DMS53 treated with DMSO at 0.1 percent for 48 hours (cell line): Measurements from ENCODE around the gene IQCM.

ENCODE experiments used
- DNase-seq: peaks from one replicate; lab custom pipeline; 2025; ENCODE audit not compliant: unreplicated experiment; lab: John Stamatoyannopoulos, UW

Gene IQCM

DNA sequence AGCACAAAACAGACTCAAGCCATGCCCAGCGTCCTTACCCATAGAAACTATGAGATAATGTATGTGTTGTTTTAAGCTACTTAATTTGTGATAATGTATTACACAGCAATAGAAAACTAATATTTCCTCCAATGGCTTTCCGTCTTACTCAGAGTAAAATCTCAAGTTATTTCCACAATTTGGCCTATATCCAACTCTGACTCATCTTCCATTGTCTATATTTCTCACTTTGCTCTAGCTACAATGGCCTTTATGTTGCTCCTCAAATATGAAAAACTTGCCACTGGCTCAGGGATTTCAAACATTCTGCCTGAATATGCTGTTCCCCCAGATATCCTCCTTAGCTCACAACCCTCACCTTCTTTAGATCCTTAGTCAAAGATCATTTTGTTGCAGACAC, 31.6 kb downstream of the IQCM start:
- DNase-seq: no peak

DNA sequence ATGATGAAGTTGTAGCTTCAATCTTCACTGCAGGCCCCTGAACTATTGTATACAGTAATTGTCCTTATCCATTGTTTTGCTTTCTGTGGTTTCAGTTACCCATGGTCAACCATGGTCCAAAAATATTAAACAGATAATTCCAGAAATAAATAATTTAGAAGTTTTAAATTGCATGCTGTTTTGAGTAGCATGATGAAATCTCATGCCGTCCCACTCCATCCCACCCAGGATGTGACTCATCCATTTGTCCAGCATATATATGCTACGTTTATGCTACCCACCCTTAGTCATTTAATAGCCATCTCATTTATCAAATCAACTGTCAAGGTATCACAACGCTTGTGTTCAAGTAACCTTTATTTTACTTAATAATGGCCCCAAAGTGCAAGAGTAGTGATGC, 34.5 kb downstream of the IQCM start:
- DNase-seq: no peak

DNA sequence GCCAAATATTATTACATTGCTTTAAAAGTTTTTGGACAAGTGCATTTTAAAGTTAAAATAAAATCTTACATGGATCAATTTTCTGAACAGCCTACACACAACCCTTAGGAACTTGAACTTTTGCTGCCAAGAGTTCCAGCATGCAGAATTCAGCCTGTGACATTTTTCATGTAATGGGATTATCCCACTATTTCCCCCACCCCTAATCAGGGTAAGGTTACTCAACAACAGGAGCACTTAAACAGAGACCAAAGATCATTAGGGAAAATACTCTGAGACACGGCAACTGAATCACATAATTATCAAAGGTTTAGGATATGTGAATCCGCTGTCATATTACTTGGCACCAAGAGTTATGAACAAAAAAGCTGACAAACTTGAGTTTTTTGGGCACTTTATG, 47.2 kb downstream of the IQCM start:
- DNase-seq: no peak

DNA sequence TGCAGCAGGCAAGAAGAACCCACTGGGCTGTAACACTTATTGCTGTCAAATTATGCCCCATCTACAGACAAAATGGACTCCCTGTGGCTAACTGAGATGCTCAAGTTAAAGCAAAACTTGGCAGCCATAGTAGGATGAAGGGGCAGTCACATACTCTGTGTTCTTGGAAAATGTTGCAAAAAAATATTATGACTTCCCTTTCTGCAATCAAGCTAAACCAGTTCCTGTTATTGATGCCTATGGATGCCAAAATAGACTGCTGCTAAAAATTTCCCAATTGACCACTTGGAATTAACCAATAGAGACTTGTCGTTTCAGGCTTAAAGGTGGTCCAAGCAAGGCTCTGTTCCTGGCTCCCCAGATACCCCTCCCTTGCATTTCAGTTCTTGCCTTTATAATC, 49.5 kb downstream of the IQCM start:
- DNase-seq: no peak

DNA sequence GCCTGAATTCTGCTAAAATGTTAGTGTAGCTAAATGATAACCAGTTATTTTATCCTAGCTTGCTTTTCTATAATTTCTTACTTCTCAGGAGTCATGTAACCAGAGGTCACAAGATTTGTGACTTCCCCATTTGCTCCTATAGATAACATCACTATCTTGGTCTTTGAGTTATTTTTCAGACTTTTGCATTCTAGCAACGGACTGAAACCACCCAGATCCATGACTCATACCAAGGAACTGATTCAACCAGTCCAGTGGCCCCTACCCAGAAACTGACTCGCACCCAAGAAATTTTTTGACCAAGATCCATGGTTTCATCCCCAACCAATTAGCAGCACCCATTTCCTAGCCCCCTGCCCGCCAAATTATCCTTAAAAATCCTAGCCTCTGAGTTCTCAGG, 50.0 kb downstream of the IQCM start:
- no peak for DNase-seq

DNA sequence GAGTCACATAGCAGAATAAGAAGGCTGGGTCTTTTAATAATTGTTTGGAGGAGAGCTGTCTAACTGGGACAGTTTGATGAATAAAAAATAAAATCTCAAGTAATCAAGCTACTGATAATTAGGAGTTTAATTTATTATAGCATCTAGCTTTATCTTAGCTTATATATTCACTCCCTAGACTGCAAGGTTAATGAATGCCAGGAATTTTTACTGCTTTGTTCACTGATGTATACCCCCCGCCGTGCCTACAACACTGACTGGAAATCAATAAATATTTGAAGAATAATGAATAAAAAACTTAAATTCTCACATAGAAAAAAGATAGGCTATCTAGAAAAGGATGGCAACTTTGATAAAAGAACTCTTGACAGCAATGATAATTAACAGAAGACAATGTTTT, 59.7 kb downstream of the IQCM start:
- no peak for DNase-seq

DNA sequence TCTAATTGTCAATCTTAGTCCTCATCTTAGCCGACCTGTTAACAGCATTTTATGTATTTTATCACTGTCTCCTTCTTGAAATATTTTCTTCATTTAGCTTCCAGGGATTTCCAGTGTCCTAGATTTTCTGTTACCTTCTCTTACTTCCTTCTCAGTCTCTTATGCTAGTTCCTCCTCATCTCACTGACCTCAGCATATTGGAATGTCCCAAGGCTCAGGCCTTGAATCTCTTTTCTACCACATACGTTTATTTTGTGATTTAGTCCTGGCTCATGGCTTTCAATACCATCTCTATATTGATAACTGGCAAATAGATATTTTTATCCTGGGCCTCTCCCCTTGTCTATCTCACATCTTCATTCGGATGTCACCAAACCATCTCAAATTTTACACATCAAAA, 61.1 kb downstream of the IQCM start:
- no peak for DNase-seq

DNA sequence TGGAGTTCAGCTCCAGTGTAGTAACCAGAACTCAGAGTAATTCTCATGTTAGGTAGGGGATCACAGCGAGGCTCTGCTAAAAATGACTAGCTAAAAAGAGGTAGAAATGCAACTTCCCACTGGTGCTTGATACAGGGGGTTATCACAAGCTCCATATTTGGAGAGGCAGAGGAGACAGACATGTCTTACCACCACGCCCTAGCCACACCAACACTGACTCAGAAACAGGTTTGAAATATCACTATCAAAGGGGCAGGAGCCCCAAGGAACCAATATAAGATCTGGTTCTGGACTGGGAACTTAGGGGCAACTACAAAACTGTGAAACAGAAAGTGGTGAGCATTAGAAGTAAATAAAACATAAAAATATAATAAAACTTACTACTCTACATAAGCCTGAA, 62.9 kb downstream of the IQCM start:
- no peak for DNase-seq

DNA sequence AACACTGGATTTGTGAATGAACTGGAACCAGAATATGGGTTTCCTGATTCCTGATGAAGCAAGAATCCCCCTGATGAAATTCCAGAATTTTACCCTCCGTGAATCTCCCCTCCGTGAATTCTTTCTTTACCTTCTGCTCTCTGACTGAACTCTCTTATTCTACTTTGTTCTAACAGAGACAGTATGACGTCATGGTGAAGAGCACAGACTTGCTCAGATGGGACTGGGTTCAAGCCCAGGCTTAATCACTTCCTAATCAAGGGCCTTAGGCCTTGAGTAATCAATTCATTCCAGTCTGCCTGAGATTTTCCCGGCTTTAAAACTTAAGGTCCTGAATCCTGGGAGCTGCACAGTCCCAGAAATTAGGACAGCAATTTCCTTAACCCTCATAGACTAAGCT, 64.5 kb downstream of the IQCM start:
- DNase-seq: no peak

DNA sequence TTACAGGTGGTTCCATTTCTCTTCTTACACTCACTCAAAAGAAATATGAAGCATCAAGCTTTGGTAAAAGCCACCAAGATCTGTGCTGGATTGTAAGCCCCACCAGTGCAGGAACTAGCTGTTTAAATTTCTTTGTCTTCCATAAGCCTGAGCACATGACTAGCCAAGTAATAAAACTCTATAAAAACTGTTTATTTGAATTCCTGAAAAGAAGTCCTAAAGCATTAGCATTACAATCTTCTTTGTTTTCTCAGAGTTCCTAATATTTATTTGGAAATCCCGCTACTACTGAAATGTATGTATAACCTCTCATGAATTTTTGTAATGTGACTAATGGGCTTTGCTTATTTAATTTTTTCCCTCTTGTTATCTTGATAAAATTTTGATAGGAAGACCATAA, 65.9 kb downstream of the IQCM start:
- DNase-seq: no peak

DNA sequence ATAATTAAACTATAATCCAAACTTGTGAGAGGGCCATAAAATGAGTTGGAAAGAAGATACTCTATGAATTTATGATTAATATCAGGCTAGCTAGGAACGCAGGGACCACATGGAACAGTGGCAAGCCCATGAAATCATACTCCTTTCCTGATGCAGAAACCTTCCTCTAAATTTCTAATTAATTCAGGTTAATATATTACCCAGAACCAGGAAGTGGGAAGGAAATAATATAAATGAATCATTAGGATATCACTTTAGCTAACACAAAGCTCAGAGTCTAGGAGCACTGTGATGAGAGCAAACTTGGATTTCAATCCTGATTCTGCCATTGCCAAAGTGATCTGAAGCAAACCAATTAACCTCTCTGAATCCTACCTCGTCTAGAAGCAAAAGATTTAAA, 68.0 kb downstream of the IQCM start:
- DNase-seq: no peak

DNA sequence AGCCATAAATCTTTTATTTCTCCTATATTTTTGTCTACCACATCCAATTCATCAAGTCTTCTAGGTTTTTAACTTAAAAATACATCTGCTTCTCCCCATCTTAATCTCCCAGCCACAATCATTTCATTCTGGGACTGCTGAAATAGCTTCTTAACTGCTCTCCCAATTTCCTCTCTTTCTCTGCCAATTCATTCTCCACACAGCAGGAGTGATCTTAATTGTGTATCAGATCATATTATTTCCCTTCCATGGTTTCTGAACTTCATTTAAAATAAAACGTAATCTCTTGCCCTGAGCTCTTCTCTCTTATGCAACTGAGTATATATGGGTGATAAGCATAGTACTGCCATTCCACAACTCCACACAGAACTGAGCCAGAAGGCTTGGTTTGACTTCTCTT, 69.4 kb downstream of the IQCM start:
- DNase-seq: no peak

DNA sequence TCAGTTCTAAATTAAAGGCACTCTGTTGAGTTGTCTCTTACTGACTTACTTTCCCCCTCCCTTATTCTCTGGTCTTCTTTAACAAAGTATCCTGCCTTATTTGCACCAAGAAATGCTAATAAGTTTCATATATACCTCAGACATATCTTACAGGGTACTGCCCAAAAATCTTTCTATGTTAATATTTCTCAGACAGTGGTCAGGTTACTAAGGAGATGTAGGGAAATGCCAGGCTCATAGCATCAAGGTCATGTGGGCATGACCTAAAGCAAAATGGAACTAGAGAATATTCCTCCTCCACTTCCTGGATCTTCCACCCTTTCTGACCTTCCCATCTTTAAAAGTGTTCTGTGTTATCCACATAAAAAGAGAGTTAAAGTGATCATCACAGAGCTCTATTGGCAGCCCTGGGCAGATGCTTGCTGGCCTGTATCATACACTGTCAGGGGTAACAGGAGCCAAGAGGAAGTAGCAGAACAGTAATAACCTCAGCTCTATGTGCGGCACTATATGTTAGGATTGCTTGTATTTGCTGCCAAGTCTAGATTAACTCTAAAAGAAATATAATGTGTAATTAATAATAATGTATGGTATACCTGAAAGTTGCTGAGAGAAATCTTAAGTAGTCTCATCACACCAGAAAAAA, 74.3 kb downstream of the IQCM start:
- DNase-seq: no peak

DNA sequence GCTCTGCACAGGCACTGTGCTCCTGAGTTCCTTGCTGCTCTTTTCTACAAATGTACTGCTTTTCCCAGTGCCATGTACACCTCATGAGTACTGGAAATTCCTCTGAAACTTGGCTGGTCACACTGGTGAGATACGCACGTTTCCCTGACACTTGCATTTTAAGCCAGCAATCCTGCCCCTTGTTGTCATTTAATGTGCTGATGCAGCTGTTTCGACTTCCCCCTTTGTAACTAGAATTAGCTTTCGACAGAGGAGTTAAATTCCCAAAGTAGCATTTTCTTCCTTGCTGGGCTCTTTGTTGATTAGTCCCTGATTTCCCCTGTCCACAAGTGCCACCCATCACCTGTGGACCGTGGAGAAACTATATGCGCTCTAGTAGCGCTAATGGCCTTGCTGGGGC, 77.5 kb downstream of the IQCM start:
- no peak for DNase-seq

DNA sequence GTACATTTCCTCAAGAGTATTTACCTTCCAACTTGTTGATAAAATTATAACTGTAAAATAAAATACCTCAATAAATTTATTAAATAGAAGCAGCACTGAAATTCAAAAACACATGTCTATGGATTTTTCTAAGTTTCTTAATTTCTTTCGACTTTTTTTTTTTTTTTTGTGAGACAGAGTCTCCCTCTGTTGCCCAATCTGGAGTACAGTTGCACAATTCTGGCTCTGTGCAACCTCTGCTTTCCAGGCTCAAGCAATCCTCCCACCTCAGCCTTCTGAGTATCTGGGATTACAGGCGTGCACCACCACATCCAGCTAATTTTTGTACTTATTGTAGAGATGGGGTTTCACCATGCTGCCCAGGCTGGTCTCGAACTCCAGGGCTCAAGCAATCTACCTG, 79.8 kb downstream of the IQCM start:
- DNase-seq: no peak

DNA sequence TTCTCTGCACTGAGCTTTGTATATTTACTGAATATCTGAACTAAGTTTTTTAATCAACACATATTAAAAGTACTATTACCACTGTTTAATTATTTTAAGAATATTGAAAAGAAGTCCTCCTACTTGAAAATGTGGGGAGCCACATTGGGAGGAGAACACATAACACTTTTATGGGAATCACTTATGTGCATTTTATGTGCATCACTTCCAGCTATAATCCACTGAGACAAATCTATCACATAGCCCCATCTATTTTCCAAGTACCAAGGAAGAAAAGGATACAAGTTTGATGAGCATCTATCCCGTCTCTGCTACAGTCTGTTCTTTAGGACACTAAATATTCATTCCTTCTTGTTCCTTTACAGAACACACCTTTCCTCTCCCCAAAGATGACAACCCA, 87.2 kb downstream of the IQCM start:
- DNase-seq: no peak

DNA sequence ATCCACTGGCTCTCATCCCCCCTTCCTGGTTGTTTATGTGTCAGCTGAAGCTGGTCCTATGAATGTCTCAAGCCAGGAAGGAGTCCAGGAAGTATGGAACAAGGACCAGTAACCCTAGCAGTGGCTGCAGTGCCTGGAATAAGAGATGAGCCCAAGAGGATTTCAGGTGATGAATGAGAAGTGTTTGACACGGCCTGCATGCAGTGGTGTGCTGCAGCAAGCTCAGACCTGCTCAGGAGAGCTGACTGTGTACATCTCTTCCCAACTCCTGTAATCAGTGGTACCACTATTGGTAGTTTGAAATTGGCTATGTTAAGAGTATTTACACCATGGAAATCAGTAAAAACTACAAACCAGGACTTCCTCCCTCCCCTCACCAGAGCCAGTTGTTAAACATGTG, 88.0 kb downstream of the IQCM start:
- DNase-seq: no peak

DNA sequence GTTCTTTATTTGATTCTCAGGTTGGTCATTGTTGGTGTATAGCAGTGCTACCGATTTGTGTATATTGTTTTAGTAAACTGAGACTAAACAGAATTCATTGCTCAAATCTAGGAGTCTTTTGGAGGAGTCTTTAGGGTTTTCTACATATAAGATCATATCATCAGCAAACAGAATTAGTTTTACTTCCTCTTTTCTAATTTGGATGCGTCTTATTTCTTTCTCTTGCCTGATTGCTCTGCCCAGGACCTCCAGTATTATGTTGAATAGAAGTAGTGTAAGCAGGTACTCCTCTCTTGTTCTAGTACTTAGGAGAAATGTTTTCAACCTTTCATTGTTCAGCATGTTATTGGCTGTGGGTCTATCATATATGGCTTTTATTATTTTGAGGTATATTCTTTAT, 92.6 kb downstream of the IQCM start:
- no peak for DNase-seq

DNA sequence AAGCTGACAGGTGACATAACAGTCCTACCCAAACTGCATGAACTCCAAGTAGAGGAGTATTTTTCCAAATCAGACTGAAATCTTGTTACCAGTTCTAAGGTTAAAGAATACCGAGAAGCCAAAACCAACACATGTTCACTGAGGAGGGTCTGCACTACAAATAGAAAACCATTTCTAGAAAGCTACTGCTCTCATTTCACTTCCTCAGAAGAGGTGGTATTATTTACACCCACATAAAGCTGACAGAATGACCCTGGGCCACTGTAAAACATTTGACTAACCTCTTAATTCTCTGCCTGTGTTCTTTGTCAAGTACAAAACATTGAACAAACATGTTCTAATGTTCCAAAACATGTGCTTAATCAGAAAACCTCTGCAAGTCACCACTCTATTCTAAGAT, 95.8 kb downstream of the IQCM start:
- no peak for DNase-seq

DNA sequence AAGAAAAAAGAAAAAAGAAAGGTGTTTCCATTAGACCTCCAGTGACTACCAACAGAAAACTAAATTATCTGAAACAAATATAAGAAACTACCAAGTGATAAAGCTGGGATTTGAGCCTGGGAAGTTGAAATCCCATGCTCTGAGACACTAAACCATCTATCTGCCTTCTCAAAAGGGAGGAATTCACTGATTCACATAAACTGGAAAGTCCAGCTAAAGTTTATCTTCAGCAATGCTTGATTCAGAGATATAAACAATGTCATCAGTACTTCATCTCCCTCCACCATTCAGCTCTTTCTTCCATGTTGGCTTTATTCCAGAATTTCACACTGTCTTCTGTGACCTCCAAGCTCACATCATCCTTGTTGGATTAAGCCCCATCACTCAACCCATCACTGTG, 96.3 kb downstream of the IQCM start:
- DNase-seq: no peak

DNA sequence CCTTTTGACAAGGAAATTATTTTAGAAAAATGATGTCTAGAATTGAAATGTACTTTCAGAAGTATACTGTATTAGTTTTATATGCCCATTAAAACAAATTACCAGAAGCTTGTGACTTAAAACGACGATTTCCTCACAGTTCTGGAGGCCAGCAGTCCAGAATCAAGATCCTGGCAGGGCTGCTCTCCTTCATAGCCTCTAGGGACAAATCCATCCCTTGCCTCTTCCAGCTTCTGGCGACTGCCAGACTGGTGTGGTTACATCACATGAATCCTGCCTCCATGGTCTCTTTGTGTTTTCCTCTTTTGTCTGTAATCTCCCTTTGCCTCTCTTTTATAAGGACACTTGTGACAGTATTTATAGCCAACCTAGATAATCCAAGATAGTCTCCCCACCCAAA, 97.1 kb downstream of the IQCM start:
- no peak for DNase-seq

DNA sequence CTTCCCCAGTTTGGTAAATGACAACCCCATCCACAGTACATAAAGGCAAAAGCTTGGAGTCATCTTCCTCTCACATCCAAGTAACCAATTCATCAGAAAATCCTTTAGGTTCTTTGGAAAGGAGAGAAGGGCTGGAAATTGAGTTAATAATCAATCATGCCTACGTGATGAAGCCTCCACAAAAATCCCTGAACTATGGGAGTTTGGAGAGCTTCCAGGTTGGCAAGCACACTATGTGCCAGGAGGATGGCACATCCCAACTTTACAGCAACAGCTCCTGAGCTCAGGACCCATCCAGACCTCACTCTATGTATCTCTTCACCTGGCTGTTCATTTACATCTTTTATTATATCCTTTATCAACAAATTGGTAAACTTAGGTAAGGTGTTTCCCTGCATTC, 98.9 kb downstream of the IQCM start:
- DNase-seq: no peak

DNA sequence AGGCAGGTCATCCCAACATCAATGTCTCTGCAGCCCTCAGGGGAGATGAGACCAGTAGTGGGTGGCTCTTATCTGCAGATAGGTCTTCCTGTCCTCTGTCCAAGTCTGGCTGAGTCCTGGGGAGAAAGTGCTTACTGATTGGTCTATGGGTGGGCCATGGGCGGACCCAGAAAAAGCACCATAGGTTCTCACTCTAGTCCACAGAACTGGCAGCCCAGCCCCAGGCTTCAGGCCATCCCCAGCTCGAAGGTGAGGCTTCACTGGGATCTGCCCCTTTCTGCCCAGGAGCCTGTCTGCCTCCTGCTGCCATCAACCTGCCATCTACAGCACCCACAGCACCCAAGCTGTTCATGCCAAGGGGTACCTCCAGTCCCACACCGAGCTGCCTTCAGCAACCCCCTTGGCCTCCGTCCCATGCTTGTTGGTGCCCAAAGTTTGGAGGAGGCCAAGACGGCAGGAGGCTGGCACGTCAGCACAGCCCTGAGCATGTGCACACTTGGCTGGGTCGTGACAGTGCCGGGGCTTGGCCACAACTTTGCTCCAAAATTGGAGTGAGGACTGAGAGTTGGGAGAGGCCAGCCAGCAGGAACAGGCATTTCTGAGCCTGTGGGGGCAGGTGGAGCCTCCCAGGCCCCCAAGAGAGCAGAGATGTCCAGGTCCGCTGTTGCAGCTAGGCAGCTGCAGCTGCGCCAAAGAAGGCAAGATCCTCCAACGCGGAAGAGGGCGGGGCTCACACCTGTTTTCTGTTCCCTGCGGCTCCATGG, 99.6 kb downstream of the IQCM start:
- no peak for DNase-seq
